A549 (cell line): ENCODE measurements around the gene MYBPC1. TPM values are rescaled to one million over a fixed set of nuclear protein-coding genes. Genes with fewer than 3 reads are reported as not detected.

ENCODE experiments used
- ATAC-seq, 2 experiments: fragments of 200-7000 bp in 1 of 2; fragments of >200 bp in 1 of 2; cut with Nextera tagmentation in 1 of 2; cut with Tn5 transposase in 1 of 2; 3 replicates each; pipeline versions ENCODE4 v1.8.0 to v1.9.1; 2018 to 2020; ENCODE audit warnings: mild to moderate bottlenecking in 1 of 2, moderate library complexity in 1 of 2
- CTCF ChIA-PET: fragments of 300-600 bp; sonication (Branson Sonifier 250); formaldehyde crosslinking; extraction: SDS; loops from one replicate; lab custom pipeline; 2021; ENCODE audit warnings: antibody characterized with exemption, inconsistent platforms; lab: Yijun Ruan, JAX
- POLR2A ChIA-PET: fragments of 350-600 bp; formaldehyde crosslinking; extraction: SDS; loops from one replicate; lab custom pipeline; 2021; ENCODE audit warnings: antibody characterized with exemption, inconsistent platforms; lab: Yijun Ruan, JAX
- DNase-seq, 2 experiments: peaks; one replicate each; pipeline versions ENCODE4 v3.0.0 to v3.0.0-alpha.2; 2011 to 2016; ENCODE audit warnings: low read depth in 1 of 2, low spot score in 1 of 2
- FAIRE-seq: peaks from 2 replicates; lab custom pipeline; 2011; peaks lifted over from hg19 to GRCh38; lab: Jason Lieb, UNC
- H3K27ac ChIP-seq, 2 experiments: fragments of >200 bp; sonication (Bioruptor Twin); formaldehyde crosslinking; 3 replicates each; pipeline ENCODE4 v1.5.1; 2016 to 2017
- H3K4me1 ChIP-seq: fragments of >200 bp; sonication (Bioruptor Twin); formaldehyde crosslinking; 3 replicates; pipeline ENCODE4 v1.6.1; 2016
- H3K4me2 ChIP-seq: fragments of >200 bp; sonication (Bioruptor Twin); formaldehyde crosslinking; 3 replicates; pipeline ENCODE4 v1.6.1; 2016
- H3K4me3 ChIP-seq: fragments of >200 bp; sonication (Bioruptor Twin); formaldehyde crosslinking; 3 replicates; pipeline ENCODE4 v1.5.1; 2016
- H3K9me3 ChIP-seq: fragments of >200 bp; sonication (Bioruptor Twin); formaldehyde crosslinking; 3 replicates; pipeline ENCODE4 v1.6.1; 2016
- HDAC2 ChIP-seq: fragments of 200-600 bp; sonication (generic); IDR thresholded peaks from 2 replicates; pipeline ENCODE4 v1.6.1; 2016
- HES2 ChIP-seq: fragments of >200 bp; sonication (Bioruptor Twin); formaldehyde crosslinking; IDR thresholded peaks from 2 replicates; pipeline ENCODE4 v1.6.1; 2016
- HEYL ChIP-seq: fragments of 250-450 bp; sonication (Bioruptor Pico); IDR thresholded peaks from 2 replicates; pipeline ENCODE4 v1.8.0; 2021; ENCODE audit warnings: mild to moderate bottlenecking, moderate library complexity
- HOXB13 ChIP-seq: fragments of 250-450 bp; sonication (Bioruptor Pico); IDR thresholded peaks from 2 replicates; pipeline ENCODE4 v1.5.0; 2020; ENCODE audit warnings: low read depth, mild to moderate bottlenecking, moderate library complexity
- KDM5A ChIP-seq: fragments of 200-600 bp; sonication (generic); IDR thresholded peaks from 2 replicates; pipeline ENCODE4 v1.6.1; 2016; ENCODE audit warnings: antibody characterized with exemption, mild to moderate bottlenecking
- MAX ChIP-seq: IDR thresholded peaks from 2 replicates; pipeline ENCODE4 v1.6.1; 2012
- NFE2L2 ChIP-seq: fragments of 150-350 bp; conservative IDR thresholded peaks from 2 replicates; pipeline ENCODE4 v1.6.1; 2014; ENCODE audit warnings: low read length
- NPAS2 ChIP-seq: fragments of 250-450 bp; sonication (Bioruptor Pico); IDR thresholded peaks from 2 replicates; pipeline ENCODE4 v1.8.0; 2022; ENCODE audit warnings: mild to moderate bottlenecking, moderate library complexity, borderline replicate concordance
- PHF8 ChIP-seq: fragments of 200-600 bp; sonication (generic); IDR thresholded peaks from 2 replicates; pipeline ENCODE4 v1.6.1; 2016; ENCODE audit warnings: low read depth, mild to moderate bottlenecking, antibody characterized with exemption, moderate library complexity, borderline replicate concordance
- RARB ChIP-seq: fragments of 250-450 bp; sonication (Bioruptor Pico); IDR thresholded peaks from 2 replicates; pipeline ENCODE4 v1.8.0; 2021; ENCODE audit warnings: mild to moderate bottlenecking, moderate library complexity
- RFX5 ChIP-seq: fragments of 450-650 bp; IDR thresholded peaks from 2 replicates; pipeline ENCODE4 v1.7.1; 2014; ENCODE audit warnings: antibody characterized with exemption, mild to moderate bottlenecking, moderate library complexity
- SMC3 ChIP-seq: fragments of >200 bp; sonication (Bioruptor Twin); formaldehyde crosslinking; IDR thresholded peaks from 3 replicates; pipeline ENCODE4 v1.6.1; 2018; ENCODE audit warnings: inconsistent platforms
- ZSCAN20 ChIP-seq: fragments of 250-450 bp; sonication (Bioruptor Pico); IDR thresholded peaks from 2 replicates; pipeline ENCODE4 v1.8.0; 2022; ENCODE audit warnings: mild to moderate bottlenecking, moderate library complexity
- WGBS: methylation state at CpG from one replicate; pipeline ENCODE4 v1.1.6; 2017; ENCODE audit errors: missing lambda C conversion rate; 5-methylcytosine and 5-hydroxymethylcytosine counted together
- polyA plus RNA-seq, 4 experiments: library from polyadenylated mRNA; depleted of rRNA in 3 of 4; stranded (reverse); fragments of >200 nt; fragmentation: RNase III in 1 of 4; extraction: RNeasy Plus Mini Kit Qiagen cat#74134 plus additional on column Dnase treatment in 1 of 4; gene quantifications; 2 replicates in 3 of 4; 3 replicates in 1 of 4; pipeline ENCODE4 v1.2.3, GENCODE V29; 2011 to 2017
- TF ChIP-seq, protein P1 (sequence below): fragments of >200 bp; sonication (Bioruptor Twin); formaldehyde crosslinking; IDR thresholded peaks from 3 replicates; pipeline ENCODE4 v1.6.1; 2016
- TF ChIP-seq, protein P2 (sequence below): fragments of 200-600 bp; sonication (generic); IDR thresholded peaks from 2 replicates; pipeline ENCODE4 v1.6.1; 2016; ENCODE audit warnings: antibody characterized with exemption, mild to moderate bottlenecking, moderate library complexity
- TF ChIP-seq, protein P3 (sequence below): fragments of 250-450 bp; sonication (Bioruptor Pico); IDR thresholded peaks from 2 replicates; pipeline ENCODE4 v1.5.0; 2020; ENCODE audit warnings: low read depth, mild to moderate bottlenecking, moderate library complexity
- TF ChIP-seq, protein P4 (sequence below): fragments of 450-650 bp; IDR thresholded peaks from 2 replicates; pipeline ENCODE4 v1.6.1; 2014; ENCODE audit warnings: antibody characterized with exemption

The MYBPC1 gene
- polyA plus RNA-seq, 2 of the 4 experiments (the other 2 are of a cell fraction) = not detected

- no peak overlapping the region; a peak in 1 of 6 replicates for H3K27ac ChIP-seq
- WGBS = 19% methylated on average over 10 of the region's 10 CpGs
- FAIRE-seq (no peak), ATAC-seq (no peak), DNase-seq (no peak)
- POLR2A ChIA-PET = no interaction called here
- H3K9me3 ChIP-seq = no peaks in the 10 kb centered on the region
- H3K4me2 ChIP-seq = peak overlapping the region; percentile 24; the same call in 1 of the 3 replicates
- H3K4me1 ChIP-seq = no peaks in the 10 kb centered on the region; the same call in 2 of the 3 replicates
- CTCF ChIA-PET = interaction anchor here (1.1 kb wide), 1 partner anchor 151 kb away, joined by 4 read pairs; no protein-coding TSS in a partner anchor
- TF ChIP-seq HEYL (no peak), HES2 (no peak), HOXB13 (no peak), MAX (no peak), NFE2L2 (no peak), ZSCAN20 (CRISPR knock-in tag) (no peak), RFX5 (no peak), SMC3 (no peak), PHF8 (no peak)
- TF ChIP-seq, protein P1, sequence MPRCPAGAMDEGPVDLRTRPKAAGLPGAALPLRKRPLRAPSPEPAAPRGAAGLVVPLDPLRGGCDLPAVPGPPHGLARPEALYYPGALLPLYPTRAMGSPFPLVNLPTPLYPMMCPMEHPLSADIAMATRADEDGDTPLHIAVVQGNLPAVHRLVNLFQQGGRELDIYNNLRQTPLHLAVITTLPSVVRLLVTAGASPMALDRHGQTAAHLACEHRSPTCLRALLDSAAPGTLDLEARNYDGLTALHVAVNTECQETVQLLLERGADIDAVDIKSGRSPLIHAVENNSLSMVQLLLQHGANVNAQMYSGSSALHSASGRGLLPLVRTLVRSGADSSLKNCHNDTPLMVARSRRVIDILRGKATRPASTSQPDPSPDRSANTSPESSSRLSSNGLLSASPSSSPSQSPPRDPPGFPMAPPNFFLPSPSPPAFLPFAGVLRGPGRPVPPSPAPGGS = no peak
- TF ChIP-seq, protein P2, sequence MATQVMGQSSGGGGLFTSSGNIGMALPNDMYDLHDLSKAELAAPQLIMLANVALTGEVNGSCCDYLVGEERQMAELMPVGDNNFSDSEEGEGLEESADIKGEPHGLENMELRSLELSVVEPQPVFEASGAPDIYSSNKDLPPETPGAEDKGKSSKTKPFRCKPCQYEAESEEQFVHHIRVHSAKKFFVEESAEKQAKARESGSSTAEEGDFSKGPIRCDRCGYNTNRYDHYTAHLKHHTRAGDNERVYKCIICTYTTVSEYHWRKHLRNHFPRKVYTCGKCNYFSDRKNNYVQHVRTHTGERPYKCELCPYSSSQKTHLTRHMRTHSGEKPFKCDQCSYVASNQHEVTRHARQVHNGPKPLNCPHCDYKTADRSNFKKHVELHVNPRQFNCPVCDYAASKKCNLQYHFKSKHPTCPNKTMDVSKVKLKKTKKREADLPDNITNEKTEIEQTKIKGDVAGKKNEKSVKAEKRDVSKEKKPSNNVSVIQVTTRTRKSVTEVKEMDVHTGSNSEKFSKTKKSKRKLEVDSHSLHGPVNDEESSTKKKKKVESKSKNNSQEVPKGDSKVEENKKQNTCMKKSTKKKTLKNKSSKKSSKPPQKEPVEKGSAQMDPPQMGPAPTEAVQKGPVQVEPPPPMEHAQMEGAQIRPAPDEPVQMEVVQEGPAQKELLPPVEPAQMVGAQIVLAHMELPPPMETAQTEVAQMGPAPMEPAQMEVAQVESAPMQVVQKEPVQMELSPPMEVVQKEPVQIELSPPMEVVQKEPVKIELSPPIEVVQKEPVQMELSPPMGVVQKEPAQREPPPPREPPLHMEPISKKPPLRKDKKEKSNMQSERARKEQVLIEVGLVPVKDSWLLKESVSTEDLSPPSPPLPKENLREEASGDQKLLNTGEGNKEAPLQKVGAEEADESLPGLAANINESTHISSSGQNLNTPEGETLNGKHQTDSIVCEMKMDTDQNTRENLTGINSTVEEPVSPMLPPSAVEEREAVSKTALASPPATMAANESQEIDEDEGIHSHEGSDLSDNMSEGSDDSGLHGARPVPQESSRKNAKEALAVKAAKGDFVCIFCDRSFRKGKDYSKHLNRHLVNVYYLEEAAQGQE = no peak
- no peak overlapping the region for H3K4me3 ChIP-seq
These were observed 13.7 kb downstream of the MYBPC1 start for GRCh38 chr12:101608301-101609133.

DNA sequence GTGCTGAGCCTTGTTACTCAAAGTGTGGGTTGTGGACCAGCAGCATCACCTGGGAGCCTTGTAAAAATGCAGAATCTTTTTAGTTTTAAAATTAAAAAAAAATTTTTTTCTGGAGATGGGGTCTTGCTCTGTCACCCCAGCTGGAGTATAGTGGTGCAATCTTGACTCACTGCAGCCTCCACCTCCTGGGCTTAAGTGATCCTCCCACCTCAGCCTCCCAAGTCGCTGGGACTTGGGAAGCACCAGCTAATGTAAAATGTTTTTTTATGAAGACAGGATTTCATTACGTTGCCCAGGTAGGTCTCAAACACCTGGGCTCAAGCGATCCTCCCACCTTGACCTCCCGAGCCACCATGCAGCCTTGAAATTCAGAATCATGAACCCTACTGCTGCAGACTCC is 14.4 kb downstream of the MYBPC1 start:
- Histone ChIP-seq H3K27ac (no peak overlapping the region; a peak in 1 of 6 replicates), H3K4me2 (no peak overlapping the region)
- no peak for TF ChIP-seq NPAS2 (CRISPR knock-in tag)
- no peak for TF ChIP-seq HDAC2
- no peak for TF ChIP-seq RFX5
- no peak for TF ChIP-seq RARB (CRISPR knock-in tag)
- TF ChIP-seq, protein P3, sequence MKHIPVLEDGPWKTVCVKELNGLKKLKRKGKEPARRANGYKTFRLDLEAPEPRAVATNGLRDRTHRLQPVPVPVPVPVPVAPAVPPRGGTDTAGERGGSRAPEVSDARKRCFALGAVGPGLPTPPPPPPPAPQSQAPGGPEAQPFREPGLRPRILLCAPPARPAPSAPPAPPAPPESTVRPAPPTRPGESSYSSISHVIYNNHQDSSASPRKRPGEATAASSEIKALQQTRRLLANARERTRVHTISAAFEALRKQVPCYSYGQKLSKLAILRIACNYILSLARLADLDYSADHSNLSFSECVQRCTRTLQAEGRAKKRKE = no peak
- TF ChIP-seq, protein P4, sequence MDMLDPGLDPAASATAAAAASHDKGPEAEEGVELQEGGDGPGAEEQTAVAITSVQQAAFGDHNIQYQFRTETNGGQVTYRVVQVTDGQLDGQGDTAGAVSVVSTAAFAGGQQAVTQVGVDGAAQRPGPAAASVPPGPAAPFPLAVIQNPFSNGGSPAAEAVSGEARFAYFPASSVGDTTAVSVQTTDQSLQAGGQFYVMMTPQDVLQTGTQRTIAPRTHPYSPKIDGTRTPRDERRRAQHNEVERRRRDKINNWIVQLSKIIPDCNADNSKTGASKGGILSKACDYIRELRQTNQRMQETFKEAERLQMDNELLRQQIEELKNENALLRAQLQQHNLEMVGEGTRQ = no peak
- no peak for TF ChIP-seq KDM5A
- TF ChIP-seq, all 56 proteins: peak for 0
- ChIA-PET POLR2A (no interaction called here), CTCF (no interaction called here)
- no peak overlapping the region for H3K4me3 ChIP-seq
- 58% methylated on average over 4 of the region's 4 CpGs for WGBS
- H3K4me1 ChIP-seq = no peaks in the 10 kb centered on the region; the same call in 2 of the 3 replicates
- H3K9me3 ChIP-seq = no peaks in the 10 kb centered on the region
- DNase-seq = no peak
- no peak for ATAC-seq
- FAIRE-seq = no peak
